BLaER1 treated with 17β-estradiol and CSF1 and Interleukin-3, amounts not matched to agents 10 nM and 100 nM (cell line): ENCODE data around the gene IL1F10.

ENCODE experiments used
- H3K27ac ChIP-seq, 11 experiments: shearing (Covaris generic); formaldehyde crosslinking; 2 replicates each; pipeline ENCODE4 v1.8.1; 2022
- H3K27me3 ChIP-seq, 11 experiments: shearing (Covaris generic); formaldehyde crosslinking; 2 replicates each; pipeline ENCODE4 v1.8.1; 2022
- H3K36me3 ChIP-seq, 11 experiments: shearing (Covaris generic); formaldehyde crosslinking; 2 replicates each; pipeline ENCODE4 v1.8.1; 2022
- H3K4me1 ChIP-seq, 10 experiments: shearing (Covaris generic); formaldehyde crosslinking; 2 replicates each; pipeline ENCODE4 v1.8.1; 2022
- H3K4me2 ChIP-seq, 11 experiments: shearing (Covaris generic); formaldehyde crosslinking; 2 replicates each; pipeline ENCODE4 v1.8.1; 2022
- H3K4me3 ChIP-seq, 10 experiments: shearing (Covaris generic); formaldehyde crosslinking; 2 replicates each; pipeline ENCODE4 v1.8.1; 2022
- H3K9ac ChIP-seq, 11 experiments: shearing (Covaris generic); formaldehyde crosslinking; 2 replicates each; pipeline ENCODE4 v1.8.1; 2022
- H3K9me3 ChIP-seq, 11 experiments: shearing (Covaris generic); formaldehyde crosslinking; replicated peaks in 1 of 11; 2 replicates each; pipeline ENCODE4 v1.8.1; 2022
- H4K20me1 ChIP-seq, 11 experiments: shearing (Covaris generic); formaldehyde crosslinking; 2 replicates each; pipeline ENCODE4 v1.8.1; 2022
- Cebpa-rat ChIP-seq, 11 experiments: shearing (Covaris generic); IDR thresholded peaks; 2 replicates each; pipeline ENCODE4 v1.8.1; 2022

The IL1F10 gene

DNA sequence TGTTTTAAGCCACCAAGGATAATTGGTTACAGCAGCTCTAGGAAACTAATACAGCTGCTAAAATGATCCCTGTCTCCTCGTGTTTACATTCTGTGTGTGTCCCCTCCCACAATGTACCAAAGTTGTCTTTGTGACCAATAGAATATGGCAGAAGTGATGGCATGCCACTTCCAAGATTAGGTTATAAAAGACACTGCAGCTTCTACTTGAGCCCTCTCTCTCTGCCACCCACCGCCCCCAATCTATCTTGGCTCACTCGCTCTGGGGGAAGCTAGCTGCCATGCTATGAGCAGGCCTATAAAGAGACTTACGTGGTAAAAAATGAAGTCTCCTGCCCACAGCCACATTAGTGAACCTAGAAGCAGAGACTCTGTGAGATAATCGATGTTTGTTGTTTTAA lies 3.5 kb upstream of the IL1F10 start:
- Histone ChIP-seq H3K9ac (no peak overlapping the region), H3K9me3 (peaks cover 0 to 18% (median 8%) of the 10 kb centered on the region in 11 experiments; a peak in 16 of 22 replicates), H3K36me3 (no peaks in the 10 kb centered on the region), H4K20me1 (no peaks in the 10 kb centered on the region), H3K27ac (no peak overlapping the region), H3K4me3 (no peak overlapping the region), H3K4me1 (peaks cover 0 to 4% (median 0%) of the 10 kb centered on the region in 10 experiments; a peak in 1 of 20 replicates), H3K27me3 (no peaks in the 10 kb centered on the region), H3K4me2 (no peak overlapping the region)
- TF ChIP-seq Cebpa-rat (IDR thresholded peaks at IDR 0.05), result no peak

DNA sequence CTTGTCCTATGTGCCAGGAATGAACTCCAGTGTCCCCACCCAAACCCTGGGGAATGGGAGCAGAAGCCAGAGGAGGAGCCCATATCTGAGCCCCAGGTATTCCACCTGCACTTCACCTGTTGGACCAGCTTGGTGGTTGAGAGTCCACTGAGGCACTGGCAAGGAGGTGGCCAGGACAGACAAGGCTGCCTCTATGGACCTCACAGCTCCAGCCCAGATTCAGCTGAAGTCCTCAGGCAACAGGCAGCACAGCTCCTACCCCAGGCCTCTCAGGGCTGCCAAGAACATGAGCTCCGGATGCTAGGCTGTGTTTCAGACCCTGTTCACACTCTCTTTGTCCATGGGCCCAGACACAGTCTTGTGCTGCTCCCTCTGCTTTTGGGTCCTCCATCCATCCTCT lies 2.9 kb upstream of the IL1F10 start:
- H3K27ac ChIP-seq, result no peak overlapping the region
- no peak overlapping the region for H3K4me2 ChIP-seq
- H3K27me3 ChIP-seq, result no peaks in the 10 kb centered on the region
- peaks cover 0 to 4% (median 0%) of the 10 kb centered on the region in 10 experiments; a peak in 1 of 20 replicates for H3K4me1 ChIP-seq
- H3K9ac ChIP-seq, result no peak overlapping the region
- H3K36me3 ChIP-seq, result no peaks in the 10 kb centered on the region
- no peak overlapping the region for H3K4me3 ChIP-seq
- H3K9me3 ChIP-seq, result peaks cover 0 to 18% (median 8%) of the 10 kb centered on the region in 11 experiments; a peak in 16 of 22 replicates
- TF ChIP-seq Cebpa-rat (IDR thresholded peaks at IDR 0.05), result no peak
- no peaks in the 10 kb centered on the region for H4K20me1 ChIP-seq

DNA sequence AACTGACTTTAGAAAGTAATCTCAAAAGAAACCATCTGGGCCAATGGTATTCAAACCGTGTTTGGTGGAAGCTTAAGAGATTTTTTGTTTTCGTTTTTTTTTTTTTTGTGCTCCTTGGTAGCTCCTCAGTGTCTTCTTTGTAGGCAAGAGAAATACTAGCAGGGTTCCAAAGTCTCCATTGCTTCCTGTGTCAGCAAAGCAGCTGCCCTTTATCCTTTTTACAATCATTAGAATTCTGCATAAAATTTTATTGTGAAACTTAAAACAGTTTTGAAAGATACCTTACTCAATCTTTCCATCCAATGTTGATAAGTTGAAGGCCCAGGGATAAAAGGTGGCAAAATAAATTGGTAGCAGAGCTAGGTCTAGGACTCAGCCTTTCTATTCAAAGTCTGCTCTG lies 479 bp downstream of the IL1F10 start:
- no peak overlapping the region for H3K4me3 ChIP-seq
- no peak overlapping the region for H3K4me2 ChIP-seq

DNA sequence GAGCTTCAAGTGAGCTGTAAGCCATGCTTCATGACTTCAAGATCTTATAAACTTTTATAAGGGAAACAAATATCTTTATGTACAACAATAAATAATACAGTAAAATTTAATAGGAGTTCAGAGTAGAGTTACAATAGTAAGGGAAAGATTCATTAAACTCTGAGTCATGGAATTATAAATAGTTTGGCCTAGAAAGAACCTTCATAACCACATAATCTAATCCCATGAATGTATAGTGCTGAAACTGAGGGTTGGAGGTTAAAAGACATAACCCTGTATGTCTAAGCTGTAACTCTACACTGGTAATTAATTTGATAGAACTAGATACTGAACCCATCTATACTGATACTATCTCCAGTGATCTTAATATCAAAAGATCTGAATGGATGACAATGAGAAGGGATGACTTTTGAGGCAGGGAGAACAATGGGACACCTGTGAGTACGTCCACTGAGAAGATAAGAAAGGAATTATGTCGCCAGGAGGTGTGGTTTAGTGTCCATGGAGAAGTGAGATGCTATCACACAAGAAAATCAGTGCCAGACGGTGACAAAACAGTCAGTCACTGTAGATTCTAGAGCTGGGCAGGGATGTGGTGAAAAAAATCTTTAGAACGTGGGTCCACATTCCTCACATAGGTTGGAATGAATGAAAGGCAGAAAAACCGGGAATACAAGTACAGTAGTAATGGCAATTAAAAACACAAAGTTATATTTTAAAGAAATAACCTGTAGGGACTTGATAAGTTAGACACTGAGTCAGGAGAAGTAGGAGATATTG lies 1.1 kb downstream of the IL1F10 start:
- H3K27me3 ChIP-seq, result no peaks in the 10 kb centered on the region
- no peak for TF ChIP-seq Cebpa-rat (IDR thresholded peaks at IDR 0.05)
- no peak overlapping the region for H3K4me2 ChIP-seq
- no peaks in the 10 kb centered on the region for H3K4me1 ChIP-seq
- H3K27ac ChIP-seq, result no peak overlapping the region
- no peak overlapping the region for H3K4me3 ChIP-seq
- no peaks in the 10 kb centered on the region for H3K36me3 ChIP-seq
- peaks cover 0 to 18% (median 8%) of the 10 kb centered on the region in 11 experiments; a peak in 16 of 22 replicates for H3K9me3 ChIP-seq
- no peaks in the 10 kb centered on the region for H4K20me1 ChIP-seq
- H3K9ac ChIP-seq, result no peak overlapping the region

More for the DNA sequence above, 479 bp downstream of the IL1F10 start:
- no peaks in the 10 kb centered on the region for H3K4me1 ChIP-seq
- H4K20me1 ChIP-seq, result no peaks in the 10 kb centered on the region
- no peaks in the 10 kb centered on the region for H3K36me3 ChIP-seq
- H3K9ac ChIP-seq, result no peak overlapping the region
- H3K9me3 ChIP-seq, result peaks cover 0 to 18% (median 8%) of the 10 kb centered on the region in 11 experiments; a peak in 16 of 22 replicates
- no peak overlapping the region for H3K27ac ChIP-seq
- TF ChIP-seq Cebpa-rat (IDR thresholded peaks at IDR 0.05), result no peak
- H3K27me3 ChIP-seq, result no peaks in the 10 kb centered on the region

DNA sequence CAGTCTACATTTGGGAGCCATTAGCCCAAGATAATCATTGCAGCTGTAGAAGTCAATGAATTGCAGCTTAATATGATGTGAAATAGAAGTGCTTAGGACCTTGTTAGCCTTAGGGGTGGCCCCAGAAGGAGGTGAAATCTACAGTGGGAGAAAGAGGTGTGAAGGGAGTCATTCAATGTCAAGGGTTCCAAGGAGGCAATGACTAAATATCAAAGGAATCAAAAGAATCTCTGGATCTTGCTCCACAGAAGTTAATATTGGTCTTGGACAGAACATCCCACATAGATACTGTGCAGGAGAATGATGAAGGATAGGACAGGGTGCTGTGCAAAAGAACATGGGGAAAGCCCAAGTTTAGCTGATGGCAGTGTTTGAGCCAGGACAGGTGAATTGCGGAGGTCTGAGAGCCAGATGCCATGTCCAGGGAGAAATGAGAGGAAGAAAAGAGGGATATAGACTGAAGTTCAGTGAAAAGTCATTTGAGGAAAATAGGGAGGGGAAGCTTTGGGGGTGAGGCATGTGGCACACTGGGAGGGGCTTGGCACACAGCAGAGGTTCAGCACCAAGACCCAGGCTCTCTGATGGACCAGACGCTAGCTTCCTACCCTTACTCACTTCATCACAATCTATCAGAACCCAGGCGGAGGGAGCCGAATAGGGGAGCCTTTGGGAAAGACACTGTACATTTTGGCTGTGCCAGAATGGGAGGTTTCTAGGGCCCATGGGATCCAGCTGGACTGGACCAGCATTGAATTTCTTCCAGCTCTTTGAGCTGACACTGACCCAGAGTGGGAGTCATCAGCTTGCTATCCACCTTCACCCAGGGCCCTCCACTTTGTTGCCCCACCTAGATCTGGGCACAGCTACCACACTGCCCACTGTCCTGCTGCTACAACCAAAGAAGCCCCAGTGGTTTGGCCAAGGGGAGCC lies 2.2 kb downstream of the IL1F10 start:
- Histone ChIP-seq H3K4me2 (no peak overlapping the region), H3K9ac (no peak overlapping the region), H3K4me3 (no peak overlapping the region), H3K9me3 (peaks cover 0 to 14% (median 6%) of the 10 kb centered on the region in 11 experiments; a peak in 16 of 22 replicates), H4K20me1 (no peaks in the 10 kb centered on the region), H3K36me3 (no peaks in the 10 kb centered on the region), H3K4me1 (no peaks in the 10 kb centered on the region), H3K27ac (no peak overlapping the region), H3K27me3 (no peaks in the 10 kb centered on the region)
- TF ChIP-seq Cebpa-rat (IDR thresholded peaks at IDR 0.05), result no peak

DNA sequence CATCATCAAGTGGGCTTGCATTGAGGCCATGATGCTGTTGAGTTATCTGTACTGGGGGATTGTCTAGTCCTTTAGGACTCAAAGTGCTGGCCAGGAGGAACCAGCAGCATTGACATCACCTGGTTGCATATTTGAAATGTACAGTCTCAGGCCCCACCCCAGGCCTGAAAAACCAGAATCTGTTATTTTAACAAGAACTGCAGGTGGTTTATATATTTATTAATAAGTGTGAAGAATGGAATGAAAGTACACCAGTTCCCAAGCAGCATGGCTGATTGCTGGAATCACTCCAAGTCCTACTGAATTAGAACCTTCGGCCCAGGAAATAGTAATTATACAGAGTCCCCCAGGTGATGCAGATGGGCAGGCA lies 2.8 kb downstream of the IL1F10 start:
- Histone ChIP-seq H3K4me3 (no peak overlapping the region), H3K4me2 (no peak overlapping the region), H3K9ac (no peak overlapping the region), H3K27ac (no peak overlapping the region), H3K36me3 (no peaks in the 10 kb centered on the region), H3K9me3 (peaks cover 0 to 7% (median 0%) of the 10 kb centered on the region in 11 experiments; a peak in 3 of 22 replicates), H3K27me3 (no peaks in the 10 kb centered on the region), H4K20me1 (no peaks in the 10 kb centered on the region), H3K4me1 (no peaks in the 10 kb centered on the region)
- no peak for TF ChIP-seq Cebpa-rat (IDR thresholded peaks at IDR 0.05)

DNA sequence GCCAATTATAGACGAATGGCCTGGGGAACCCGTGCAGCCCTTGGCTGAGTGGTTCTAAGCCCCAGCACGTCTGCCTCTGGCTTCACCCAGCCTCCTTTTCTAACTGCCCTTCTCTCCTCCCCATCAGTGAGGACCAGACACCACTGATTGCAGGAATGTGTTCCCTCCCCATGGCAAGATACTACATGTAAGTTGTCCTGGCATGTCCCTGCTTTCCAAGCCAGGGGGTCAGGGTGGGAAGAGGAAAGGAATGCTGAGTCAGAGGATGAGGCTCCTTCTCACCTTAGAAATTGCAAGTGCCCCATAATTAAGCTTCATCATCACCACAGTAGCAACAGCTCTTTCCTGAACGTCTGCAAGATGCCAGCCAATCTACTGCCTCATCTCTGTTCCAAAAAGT lies 4.8 kb downstream of the IL1F10 start:
- Histone ChIP-seq H3K4me1 (peaks cover 0 to 9% (median 4%) of the 10 kb centered on the region in 10 experiments; a peak in 6 of 20 replicates), H3K9ac (no peak overlapping the region), H3K4me3 (no peak overlapping the region), H3K9me3 (no peaks in the 10 kb centered on the region), H4K20me1 (no peaks in the 10 kb centered on the region), H3K4me2 (no peak overlapping the region), H3K36me3 (no peaks in the 10 kb centered on the region), H3K27me3 (no peaks in the 10 kb centered on the region), H3K27ac (no peak overlapping the region)
- no peak for TF ChIP-seq Cebpa-rat (IDR thresholded peaks at IDR 0.05)

DNA sequence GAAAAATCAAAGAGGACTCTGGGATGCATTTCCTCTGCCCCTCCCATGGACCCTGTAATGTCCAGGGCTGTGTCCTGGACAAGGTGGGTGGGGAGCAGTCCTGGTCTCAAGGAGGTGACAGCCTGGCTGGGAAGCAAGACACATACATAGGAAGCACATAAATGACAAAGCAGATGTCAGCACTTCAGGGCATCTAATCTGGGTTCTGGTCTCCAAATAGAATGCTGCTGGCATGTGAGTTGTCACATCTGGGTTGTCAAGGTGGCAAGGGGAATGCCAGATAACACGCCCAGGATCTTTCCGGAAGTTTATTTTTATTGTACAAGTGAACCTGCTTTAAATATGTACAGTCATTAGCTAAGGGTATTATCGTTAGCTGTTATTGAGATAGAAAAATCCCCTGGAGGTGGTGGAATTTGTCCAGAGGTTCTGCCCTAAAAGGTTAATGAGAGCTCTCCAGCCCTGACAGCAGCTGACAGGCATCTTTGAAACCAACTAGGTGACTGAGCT lies 5.6 kb downstream of the IL1F10 start:
- H3K9me3 ChIP-seq, result no peaks in the 10 kb centered on the region
- peaks cover 0 to 17% (median 4%) of the 10 kb centered on the region in 10 experiments; a peak in 6 of 20 replicates for H3K4me1 ChIP-seq
- no peak overlapping the region for H3K9ac ChIP-seq
- no peak overlapping the region for H3K4me2 ChIP-seq
- no peak for TF ChIP-seq Cebpa-rat (IDR thresholded peaks at IDR 0.05)
- H4K20me1 ChIP-seq, result no peaks in the 10 kb centered on the region
- H3K36me3 ChIP-seq, result no peaks in the 10 kb centered on the region
- no peaks in the 10 kb centered on the region for H3K27me3 ChIP-seq
- H3K27ac ChIP-seq, result no peak overlapping the region
- H3K4me3 ChIP-seq, result no peak overlapping the region

DNA sequence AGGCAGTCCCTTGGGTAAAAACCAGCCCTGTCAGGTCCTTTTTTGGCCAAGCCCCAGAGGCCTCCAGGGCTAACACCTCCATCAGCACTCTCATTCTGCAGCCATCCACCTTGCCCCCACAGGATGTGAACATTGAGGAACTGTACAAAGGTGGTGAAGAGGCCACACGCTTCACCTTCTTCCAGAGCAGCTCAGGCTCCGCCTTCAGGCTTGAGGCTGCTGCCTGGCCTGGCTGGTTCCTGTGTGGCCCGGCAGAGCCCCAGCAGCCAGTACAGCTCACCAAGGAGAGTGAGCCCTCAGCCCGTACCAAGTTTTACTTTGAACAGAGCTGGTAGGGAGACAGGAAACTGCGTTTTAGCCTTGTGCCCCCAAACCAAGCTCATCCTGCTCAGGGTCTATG lies 7.3 kb downstream of the IL1F10 start:
- H3K9me3 ChIP-seq, result no peaks in the 10 kb centered on the region

More for the DNA sequence above, 7.3 kb downstream of the IL1F10 start:
- Histone ChIP-seq H3K9ac (no peak overlapping the region), H3K27ac (no peak overlapping the region), H4K20me1 (no peaks in the 10 kb centered on the region), H3K4me3 (no peak overlapping the region), H3K36me3 (no peaks in the 10 kb centered on the region), H3K27me3 (no peaks in the 10 kb centered on the region), H3K4me2 (no peak overlapping the region), H3K4me1 (peaks cover 0 to 22% (median 4%) of the 10 kb centered on the region in 10 experiments; a peak in 6 of 20 replicates)
- TF ChIP-seq Cebpa-rat (IDR thresholded peaks at IDR 0.05), result no peak
